Thyroid gland (tissue), 4 donors: ENCODE results near the gene KIF23.

Source experiments
- CTCF ChIP-seq, 6 experiments: fragments of 200-600 bp in 3 of 6; fragments of 450-650 bp in 3 of 6; sonication (generic) in 3 of 6; IDR thresholded peaks; one replicate each; pipeline ENCODE4 v1.5.1; 2016 to 2019; ENCODE audit warnings: antibody characterized with exemption in 6 of 6, mild to moderate bottlenecking in 2 of 6, inconsistent platforms in 1 of 6, moderate library complexity in 1 of 6
- POLR2A ChIP-seq, 2 donors: fragments of 450-650 bp; IDR thresholded peaks; one replicate each; pipeline ENCODE4 v1.6.1; 2017; ENCODE audit warnings: antibody characterized with exemption in 2 of 2, mild to moderate bottlenecking in 2 of 2, moderate library complexity in 1 of 2

GRCh38 chr15:69479081-69479480 is 64.9 kb downstream of the KIF23 start:
- TF ChIP-seq POLR2A (IDR thresholded peaks at IDR 0.05) (no peak), CTCF (IDR thresholded peaks at IDR 0.05) (no peak)
